HCT116 (cell line): Measurements from ENCODE around the gene CUEDC1.

Experiments
- ATF3 ChIP-seq: IDR thresholded peaks from 2 replicates; pipeline ENCODE4 v1.6.1; 2012
- CTCF ChIP-seq, 3 experiments: fragments of 200-600 bp in 1 of 3; sonication (generic) in 1 of 3; IDR thresholded peaks in 2 of 3; conservative IDR thresholded peaks in 1 of 3; 2 replicates each; pipeline ENCODE4 v1.5.1; 2012 to 2017; ENCODE audit warnings: low read depth in 2 of 3, low read length in 2 of 3, antibody characterized with exemption in 1 of 3, borderline replicate concordance in 1 of 3, control low read depth in 1 of 3, mild to moderate bottlenecking in 1 of 3, mixed read lengths in 1 of 3, mixed run types in 1 of 3, moderate library complexity in 1 of 3; ENCODE audit not compliant: insufficient read depth in 1 of 3
- EGR1 ChIP-seq: IDR thresholded peaks from 2 replicates; pipeline ENCODE4 v1.6.1; 2012; ENCODE audit warnings: low read depth
- EZH2 ChIP-seq: fragments of 200-600 bp; sonication (generic); IDR thresholded peaks from 2 replicates; pipeline ENCODE4 v1.6.1; 2017; ENCODE audit warnings: antibody characterized with exemption, mixed run types
- EZH2phosphoT487 ChIP-seq: fragments of 200-600 bp; IDR thresholded peaks from 2 replicates; pipeline ENCODE4 v1.6.1; 2018; ENCODE audit warnings: antibody characterized with exemption, borderline replicate concordance
- MAX ChIP-seq: IDR thresholded peaks from 2 replicates; pipeline ENCODE4 v1.6.1; 2012
- POLR2A ChIP-seq: IDR thresholded peaks from 2 replicates; pipeline ENCODE4 v1.7.0; 2011; ENCODE audit warnings: borderline replicate concordance; ENCODE audit not compliant: insufficient read depth, insufficient read length; ENCODE audit errors: extremely low read depth
- POLR2AphosphoS5 ChIP-seq: IDR thresholded peaks from 2 replicates; pipeline ENCODE4 v1.6.1; 2011; ENCODE audit warnings: mild to moderate bottlenecking, low read depth, low read length, moderate library complexity
- RAD21 ChIP-seq: IDR thresholded peaks from 2 replicates; pipeline ENCODE4 v1.6.1; 2012; ENCODE audit warnings: low read depth, mild to moderate bottlenecking
- REST ChIP-seq: IDR thresholded peaks from 2 replicates; pipeline ENCODE4 v1.6.1; 2012; ENCODE audit warnings: low read depth
- SIN3A ChIP-seq: IDR thresholded peaks from 2 replicates; pipeline ENCODE4 v1.6.1; 2012; ENCODE audit warnings: low read depth
- SP1 ChIP-seq: IDR thresholded peaks from 2 replicates; pipeline ENCODE4 v1.6.1; 2012; ENCODE audit warnings: low read depth
- ZFX ChIP-seq: fragments of 450-650 bp; IDR thresholded peaks from 2 replicates; pipeline ENCODE4 v1.6.1; 2017
- ZNF274 ChIP-seq: fragments of 200-500 bp; sonication (Bioruptor generic); IDR thresholded peaks from 2 replicates; pipeline ENCODE4 v1.6.1; 2014; ENCODE audit warnings: mild to moderate bottlenecking, low read depth, low read length, inconsistent platforms

GRCh38 chr17:57873261-57874057, 81.8 kb downstream of the CUEDC1 start:
- no peak for TF ChIP-seq SP1
- no peak for TF ChIP-seq REST
- no peak for TF ChIP-seq EZH2phosphoT487
- no peak for TF ChIP-seq ZNF274
- TF ChIP-seq RAD21, result no peak
- no peak for TF ChIP-seq CTCF (IDR thresholded peaks at IDR 0.05 in 2 of 3, conservative IDR thresholded peaks at IDR 0.05 in 1 of 3; ENCODE audit: borderline replicate concordance in 1 of 3, insufficient read depth in 1 of 3, low read depth in 2 of 3, low read length in 2 of 3)
- no peak for TF ChIP-seq EZH2
- TF ChIP-seq POLR2A, result no peak
- no peak for TF ChIP-seq MAX
- no peak for TF ChIP-seq POLR2AphosphoS5
- TF ChIP-seq ZFX, result no peak
- TF ChIP-seq ATF3, result no peak
- TF ChIP-seq EGR1, result no peak
- no peak for TF ChIP-seq SIN3A
